Subcutaneous abdominal adipose tissue (tissue), 5 donors: Measurements from ENCODE around the gene SSBP2.
"Not testable (repeated sequence)": the region's sequence is repeated elsewhere in the genome, so short reads cannot be mapped to it uniquely, and the experiment has no call there.

Source experiments
- H3K27ac ChIP-seq: one replicate; pipeline ENCODE4 v1.7.0; 2013; ENCODE audit warnings: low read depth, mild to moderate bottlenecking, inconsistent platforms, low read length, moderate library complexity
- H3K27me3 ChIP-seq, 5 donors: one replicate each; pipeline ENCODE4 v1.7.0; 2013; ENCODE audit warnings: low read length in 5 of 5, inconsistent platforms in 1 of 5; ENCODE audit not compliant: control insufficient read depth in 5 of 5, insufficient read depth in 4 of 5
- H3K36me3 ChIP-seq, 5 donors: one replicate each; pipeline ENCODE4 v1.7.0; 2013; ENCODE audit warnings: low read length in 5 of 5; ENCODE audit not compliant: control insufficient read depth in 5 of 5, insufficient read depth in 5 of 5
- H3K4me1 ChIP-seq, 5 donors: one replicate each; pipeline ENCODE4 v1.7.0; 2013; ENCODE audit warnings: low read length in 5 of 5, mild to moderate bottlenecking in 3 of 5, moderate library complexity in 1 of 5; ENCODE audit not compliant: control insufficient read depth in 5 of 5, insufficient read depth in 5 of 5
- H3K4me3 ChIP-seq, 5 donors: one replicate each; pipeline ENCODE4 v1.7.0; 2013; ENCODE audit warnings: low read length in 5 of 5, low read depth in 1 of 5
- H3K9ac ChIP-seq, 5 donors: one replicate each; pipeline ENCODE4 v1.7.0; 2013; ENCODE audit warnings: low read length in 5 of 5, mild to moderate bottlenecking in 4 of 5, moderate library complexity in 3 of 5
- H3K9me3 ChIP-seq, 5 donors: one replicate each; pipeline ENCODE4 v1.7.0; 2013; ENCODE audit warnings: low read length in 5 of 5; ENCODE audit not compliant: control insufficient read depth in 5 of 5
- donor health status: healthy.
- donor health status: healthy.
- donor health status: healthy.
- donor health status: healthy.
- donor health status: healthy.

SSBP2 gene

GRCh38 chr5:81407811-81408210, 343.1 kb downstream of the SSBP2 start:
- peaks cover 0 to 24% (median 13%) of the 10 kb centered on the region in 5 donors for H3K4me1 ChIP-seq
- H3K9ac ChIP-seq, H3K27me3 ChIP-seq, H3K27ac ChIP-seq, H3K9me3 ChIP-seq, H3K4me3 ChIP-seq, H3K36me3 ChIP-seq: not testable (repeated sequence)

DNA sequence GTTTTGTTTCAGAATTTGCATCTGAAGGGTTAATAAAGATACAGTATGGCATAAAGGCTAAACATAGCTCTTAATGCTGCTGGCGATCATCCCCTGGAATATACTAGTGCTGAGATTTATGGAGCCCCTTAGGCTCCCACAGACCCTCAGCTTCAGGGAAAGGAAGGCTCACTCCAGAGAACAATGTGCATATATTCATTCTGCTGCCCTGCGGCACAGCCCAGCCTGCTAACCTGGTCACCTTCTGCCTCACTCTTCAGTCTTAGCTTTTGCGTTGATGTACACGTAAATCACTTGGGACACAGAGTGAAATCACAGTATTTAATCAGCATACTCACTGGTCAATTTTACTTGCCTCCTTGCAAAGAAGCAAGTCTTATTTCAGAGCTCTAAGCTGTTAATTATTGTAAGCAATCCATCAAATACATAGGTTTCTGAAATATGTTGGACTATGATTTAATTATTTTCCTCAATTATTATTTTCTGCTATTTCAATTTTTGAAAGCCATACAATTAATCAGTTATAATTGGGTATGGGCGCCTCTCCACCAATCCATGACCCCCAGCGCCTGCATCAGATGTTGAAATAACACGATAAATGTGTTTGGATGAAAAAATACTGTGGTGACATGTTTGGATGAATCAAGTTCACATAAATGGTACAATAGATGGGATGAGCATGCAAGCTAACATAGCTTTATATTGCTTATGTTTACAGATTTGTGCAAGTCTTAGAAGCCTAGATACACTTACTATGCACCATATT, 345.6 kb downstream of the SSBP2 start:
- peaks cover 0 to 24% (median 13%) of the 10 kb centered on the region in 5 donors for H3K4me1 ChIP-seq
- no peaks in the 10 kb centered on the region for H3K9me3 ChIP-seq
- H3K4me3 ChIP-seq = no peak overlapping the region
- H3K36me3 ChIP-seq = peaks cover 0 to 2% (median 0%) of the 10 kb centered on the region in 5 donors
- H3K27ac ChIP-seq = no peak overlapping the region
- H3K27me3 ChIP-seq = no peaks in the 10 kb centered on the region
- no peak overlapping the region for H3K9ac ChIP-seq

DNA sequence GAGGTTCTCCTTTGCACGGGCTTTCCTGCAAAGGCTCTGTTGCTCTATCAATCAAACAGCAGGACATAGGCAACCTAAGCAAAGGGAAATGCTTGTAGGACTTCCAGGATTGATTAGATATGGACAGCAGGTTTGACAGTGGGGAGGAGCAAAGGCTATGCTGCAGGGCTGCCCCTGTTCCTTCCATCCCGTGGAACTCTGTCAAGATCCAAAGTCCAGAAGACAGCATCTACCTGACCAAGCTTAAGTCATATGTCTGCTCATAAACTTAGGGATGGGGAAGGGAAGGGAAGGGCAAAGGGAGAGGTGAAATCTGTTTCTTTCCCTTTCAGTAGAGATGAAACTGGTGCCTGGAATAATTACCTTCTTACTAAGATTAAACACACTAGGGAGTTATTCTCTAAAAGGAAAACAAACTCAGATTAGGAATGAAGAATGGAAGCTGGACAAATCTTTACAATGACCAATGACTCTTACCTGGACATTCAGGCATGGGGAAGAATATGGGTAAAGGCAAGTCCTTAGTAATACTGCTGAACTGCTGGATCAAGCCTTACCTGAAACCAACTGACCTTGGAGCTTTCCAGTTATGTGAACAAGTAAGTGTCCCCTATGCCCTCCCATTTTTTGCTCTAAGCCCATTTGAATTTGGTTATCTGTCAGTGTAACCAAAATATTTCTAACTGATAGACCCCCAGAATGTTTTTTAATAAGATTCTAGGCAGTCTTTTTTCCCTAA, 348.5 kb downstream of the SSBP2 start:
- Histone ChIP-seq H3K4me1 (no peaks in the 10 kb centered on the region), H3K27ac (no peak overlapping the region), H3K9me3 (no peaks in the 10 kb centered on the region), H3K9ac (no peak overlapping the region), H3K36me3 (peaks cover 0 to 2% (median 0%) of the 10 kb centered on the region in 5 donors), H3K27me3 (no peaks in the 10 kb centered on the region), H3K4me3 (no peak overlapping the region)

DNA sequence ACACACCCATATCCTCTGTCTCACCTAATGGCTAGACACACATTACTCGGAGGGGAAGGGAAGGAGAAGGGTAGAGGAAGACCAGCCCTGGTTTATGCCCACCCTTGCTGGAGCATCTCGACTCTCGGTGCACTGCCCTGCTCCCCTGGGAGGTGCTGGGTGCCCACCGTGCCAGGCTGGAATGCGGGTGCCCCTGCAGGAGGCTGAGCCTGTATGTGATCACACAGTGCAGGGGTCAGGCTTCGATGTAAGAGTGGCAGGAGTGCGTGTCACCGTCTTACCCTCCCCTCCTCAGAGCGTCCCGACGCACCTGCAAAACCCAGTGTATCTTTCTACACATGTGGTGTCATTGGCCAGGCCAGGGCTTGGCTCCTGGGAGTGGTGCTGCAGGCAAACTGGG, 349.6 kb downstream of the SSBP2 start:
- Histone ChIP-seq H3K27me3 (no peaks in the 10 kb centered on the region), H3K9me3 (no peaks in the 10 kb centered on the region), H3K36me3 (no peaks in the 10 kb centered on the region), H3K9ac (no peak overlapping the region), H3K4me3 (no peak overlapping the region), H3K4me1 (peaks cover 0 to 3% (median 0%) of the 10 kb centered on the region in 5 donors), H3K27ac (no peak overlapping the region)

DNA sequence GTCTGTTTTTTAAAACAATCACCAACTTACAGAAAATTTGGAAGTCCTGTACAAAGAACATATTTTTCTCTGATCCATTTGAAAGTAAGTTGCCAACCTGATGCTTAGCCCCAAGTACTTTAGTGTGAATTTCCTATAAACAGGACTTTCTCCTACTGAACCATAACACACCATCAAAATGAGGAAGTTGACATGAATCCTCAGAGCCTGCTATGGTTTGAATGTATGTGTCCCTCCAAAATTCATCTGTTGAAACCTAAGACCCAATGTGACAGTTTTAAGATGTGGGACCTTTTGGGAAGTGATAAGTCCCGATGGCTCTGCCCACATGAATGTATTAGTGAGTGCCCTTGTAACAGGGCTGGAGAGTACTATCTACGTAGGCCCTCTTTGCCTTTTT, 350.5 kb downstream of the SSBP2 start:
- no peak overlapping the region for H3K4me3 ChIP-seq

DNA sequence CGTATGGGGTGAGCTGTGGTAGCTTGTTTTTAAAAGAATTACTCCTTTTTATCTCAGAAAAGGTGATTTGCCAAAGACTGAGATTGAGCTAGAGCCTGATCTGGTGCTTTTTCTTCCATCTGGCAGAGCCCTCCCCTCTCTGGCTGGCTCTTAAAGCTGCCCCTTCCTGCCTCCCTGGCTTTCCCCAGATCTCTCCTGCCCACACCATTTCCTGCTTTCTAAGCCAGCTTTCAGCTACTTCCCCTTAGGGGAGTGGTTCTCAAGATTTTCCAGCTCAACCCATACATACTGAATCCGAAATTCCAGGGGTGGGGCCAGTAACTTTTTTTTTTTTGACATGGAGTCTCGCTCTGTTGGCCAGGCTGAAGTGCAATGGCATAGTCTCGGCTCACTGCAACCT, 352.2 kb downstream of the SSBP2 start:
- no peak overlapping the region for H3K4me3 ChIP-seq
- H3K36me3 ChIP-seq = no peaks in the 10 kb centered on the region
- peaks cover 0 to 6% (median 4%) of the 10 kb centered on the region in 5 donors for H3K9me3 ChIP-seq
- H3K27ac ChIP-seq = no peak overlapping the region
- H3K27me3 ChIP-seq = peaks cover 0 to 2% (median 0%) of the 10 kb centered on the region in 5 donors
- peaks cover 0 to 10% (median 5%) of the 10 kb centered on the region in 5 donors for H3K4me1 ChIP-seq
- H3K9ac ChIP-seq = no peak overlapping the region

More for the DNA sequence above, 350.5 kb downstream of the SSBP2 start:
- Histone ChIP-seq H3K27ac (no peak overlapping the region), H3K9me3 (peaks cover 0 to 1% (median 0%) of the 10 kb centered on the region in 5 donors), H3K4me1 (peaks cover 0 to 3% (median 0%) of the 10 kb centered on the region in 5 donors), H3K27me3 (no peaks in the 10 kb centered on the region), H3K36me3 (no peaks in the 10 kb centered on the region), H3K9ac (no peak overlapping the region)

- peaks cover 0 to 14% (median 9%) of the 10 kb centered on the region in 5 donors for H3K4me1 ChIP-seq
- peaks cover 0 to 6% (median 4%) of the 10 kb centered on the region in 5 donors for H3K9me3 ChIP-seq
- H3K4me3 ChIP-seq = no peak overlapping the region
- H3K9ac ChIP-seq = no peak overlapping the region
- peaks cover 0 to 3% (median 0%) of the 10 kb centered on the region in 5 donors for H3K27me3 ChIP-seq
- H3K27ac ChIP-seq = no peak overlapping the region
- no peaks in the 10 kb centered on the region for H3K36me3 ChIP-seq
Measured at GRCh38 chr5:81397176-81397575, 353.7 kb downstream of the SSBP2 start.

DNA sequence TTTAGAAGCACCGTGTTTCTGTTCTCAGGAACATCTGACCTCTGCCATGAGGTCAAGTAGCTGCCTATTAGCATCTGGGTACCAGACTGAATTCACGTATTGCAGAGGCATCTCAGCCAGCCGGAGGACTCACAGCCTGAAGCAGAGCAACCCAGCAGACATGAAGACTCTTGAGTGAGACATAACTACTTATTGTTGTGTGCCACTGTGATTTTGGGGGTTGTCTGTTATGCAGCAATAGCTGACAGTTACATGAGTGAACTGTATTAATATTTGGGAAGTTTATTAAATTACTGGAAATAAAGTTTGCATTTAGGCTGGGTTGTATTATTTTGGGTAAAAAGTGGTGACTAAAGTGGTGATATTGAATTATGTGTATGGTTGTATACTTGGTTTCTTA, 355.6 kb downstream of the SSBP2 start:
- H3K27ac ChIP-seq = no peak overlapping the region
- H3K36me3 ChIP-seq = no peaks in the 10 kb centered on the region
- peaks cover 0 to 6% (median 2%) of the 10 kb centered on the region in 5 donors for H3K27me3 ChIP-seq
- no peak overlapping the region for H3K4me3 ChIP-seq
- H3K9me3 ChIP-seq = peaks cover 0 to 6% (median 4%) of the 10 kb centered on the region in 5 donors
- peaks cover 0 to 14% (median 9%) of the 10 kb centered on the region in 5 donors for H3K4me1 ChIP-seq
- H3K9ac ChIP-seq = no peak overlapping the region

DNA sequence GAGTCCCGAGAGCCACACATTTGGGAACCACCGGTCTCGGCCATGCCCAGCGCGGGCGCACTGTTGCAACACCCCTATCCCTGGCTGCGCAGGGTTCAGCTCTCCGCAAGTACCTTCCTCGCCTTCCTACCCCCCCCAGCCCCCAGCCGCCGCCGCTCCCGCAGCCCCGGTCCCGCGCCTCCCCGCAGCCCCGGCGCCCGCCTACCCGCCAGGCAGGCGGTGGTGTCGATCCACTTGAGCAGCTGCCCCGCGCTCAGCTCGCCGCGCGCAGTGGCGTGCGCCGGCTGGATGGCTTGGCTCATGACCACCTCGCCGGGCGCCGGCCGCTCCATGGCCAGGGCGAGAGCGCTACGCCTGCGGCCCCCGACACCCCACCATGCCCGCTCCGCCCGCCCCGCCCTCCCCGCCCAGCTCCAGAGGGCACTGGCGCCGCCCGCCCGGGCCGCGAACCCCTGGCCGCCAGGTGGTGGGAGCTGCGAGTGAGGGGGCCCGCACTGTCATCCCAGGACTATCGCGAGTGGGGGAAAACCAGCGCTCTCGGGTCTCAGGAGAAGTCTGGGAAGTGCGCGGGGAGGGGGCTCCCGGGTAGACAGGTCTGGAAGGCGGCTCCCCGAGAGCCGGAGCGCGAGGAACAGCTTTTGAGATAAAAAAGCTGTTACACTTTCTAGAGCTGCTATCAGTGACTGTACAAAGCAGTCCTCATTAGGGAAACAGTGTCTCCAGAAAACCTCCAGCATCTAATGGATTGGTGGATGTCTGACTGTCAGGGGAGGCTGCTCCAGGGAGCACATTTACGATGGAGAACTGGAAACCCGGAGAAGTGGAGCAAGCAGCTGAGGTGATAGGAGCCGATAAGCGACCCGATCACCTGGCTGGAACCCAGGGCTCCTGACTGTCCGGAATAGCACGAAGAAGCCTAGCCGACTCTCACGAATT, 356.8 kb downstream of the SSBP2 start, which contains the start of gene ACOT12:
TSS of gene ACOT12 (minus strand) at position 352 of the 936 bp plus-strand sequence. CDS start at position 332, 20 bp downstream.
- H3K36me3 ChIP-seq = no peaks in the 10 kb centered on the region
- H3K9ac ChIP-seq = no peak within 1 kb of the TSS
- peaks cover 0 to 6% (median 2%) of the 10 kb centered on the region in 5 donors for H3K27me3 ChIP-seq
- H3K27ac ChIP-seq = no peak within 1 kb of the TSS
- H3K4me3 ChIP-seq = peak within 1 kb of the TSS; percentile 42 to 66 (median 49)
- peaks cover 0 to 14% (median 9%) of the 10 kb centered on the region in 5 donors for H3K4me1 ChIP-seq
- peaks cover 0 to 6% (median 4%) of the 10 kb centered on the region in 5 donors for H3K9me3 ChIP-seq
